Sigmoid colon (tissue), 7 donors: ENCODE data around the gene CGGBP1. TPM values are rescaled to one million over a fixed set of nuclear protein-coding genes. Genes with fewer than 3 reads are reported as not detected.

ENCODE experiments used
- DNase-seq: peaks from one replicate; pipeline ENCODE4 v3.0.0-alpha.2; 2019
- H3K27ac ChIP-seq, 4 donors: fragments of 200-600 bp; sonication (generic); one replicate each; pipeline ENCODE4 v1.5.1; 2016 to 2019; ENCODE audit warnings: mild to moderate bottlenecking in 1 of 4
- H3K27me3 ChIP-seq, 3 donors: fragments of 200-600 bp; sonication (generic); one replicate each; pipeline ENCODE4 v1.5.1; 2019; ENCODE audit warnings: mild to moderate bottlenecking in 1 of 3
- H3K36me3 ChIP-seq, 4 donors: fragments of 200-600 bp; sonication (generic); one replicate each; pipeline ENCODE4 v1.5.1; 2016 to 2019
- H3K4me1 ChIP-seq, 4 donors: fragments of 200-600 bp; sonication (generic); one replicate each; pipeline ENCODE4 v1.5.1; 2017 to 2019
- H3K4me3 ChIP-seq, 4 donors: fragments of 200-600 bp; sonication (generic); one replicate each; pipeline ENCODE4 v1.5.1; 2017 to 2019; ENCODE audit warnings: mild to moderate bottlenecking in 2 of 4, moderate library complexity in 1 of 4
- H3K9me3 ChIP-seq, 4 donors: fragments of 200-600 bp in 3 of 4; sonication (generic) in 3 of 4; one replicate each; pipeline versions ENCODE4 v1.5.1 to v1.6.1; 2013 to 2019
- CTCF ChIP-seq, 4 experiments: fragments of 450-650 bp in 3 of 4; fragments of 200-600 bp in 1 of 4; IDR thresholded peaks; one replicate each; pipeline ENCODE4 v1.5.1; 2016 to 2019; ENCODE audit warnings: antibody characterized with exemption in 4 of 4, mild to moderate bottlenecking in 3 of 4, moderate library complexity in 2 of 4
- EP300 ChIP-seq, 4 donors: sonication (generic); formaldehyde crosslinking; IDR thresholded peaks; one replicate each; pipeline ENCODE4 v1.6.1; 2017; ENCODE audit warnings: antibody characterized with exemption in 4 of 4
- POLR2A ChIP-seq, 2 donors: fragments of 450-650 bp; IDR thresholded peaks; one replicate each; pipeline ENCODE4 v1.6.1; 2016; ENCODE audit warnings: antibody characterized with exemption in 2 of 2, mild to moderate bottlenecking in 2 of 2, moderate library complexity in 2 of 2
- POLR2AphosphoS5 ChIP-seq, 4 donors: sonication (generic); formaldehyde crosslinking; IDR thresholded peaks; one replicate each; pipeline ENCODE4 v1.6.1; 2017; ENCODE audit warnings: antibody characterized with exemption in 4 of 4
- WGBS, 2 donors: extraction: QIAGEN DNeasy Blood & Tissue Kit; methylation state at CpG; one replicate each; pipeline ENCODE4 v1.1.7; 2013; 5-methylcytosine and 5-hydroxymethylcytosine counted together
- intact Hi-C: fragments of 100-400 bp; cut with DNase I; formaldehyde crosslinking; loops from one replicate; pipeline ENCODE4 v1.15.1; 2023
- polyA plus RNA-seq, 3 donors: library from polyadenylated mRNA; stranded (reverse); fragments of 200-250 nt; gene quantifications; one replicate each; pipeline ENCODE4 v1.2.3, GENCODE V29; 2013
- total RNA-seq, 4 donors: library from RNA; depleted of rRNA; stranded (reverse); fragments of >200 nt; gene quantifications; one replicate each; pipeline ENCODE4 v1.1.0, GENCODE V29; 2016
- donor health status: healthy with polysubstance abuse.
- donor health status: Bipolar disorder and iron deficiency.
- donor health status: healthy.

Gene CGGBP1
- total RNA-seq (10 to 100 TPM; 62.2 to 80.6 (median 73.9) TPM), polyA plus RNA-seq (10 to 100 TPM; 24.6 to 37.8 (median 30.5) TPM)

- no peaks in the 10 kb centered on the region for H3K9me3 ChIP-seq
- H3K36me3 ChIP-seq: peaks cover 8 to 31% (median 15%) of the 10 kb centered on the region in 4 donors
- intact Hi-C loops: loop anchor here (1.0 kb wide), 1 partner anchor 91 kb away; the partner anchor contains the start of gene C3orf38
- peak; percentile 84 to 98 (median 94) for TF ChIP-seq POLR2AphosphoS5 (IDR thresholded peaks at IDR 0.05)
- TF ChIP-seq CTCF (IDR thresholded peaks at IDR 0.05): no peak
- peak; percentile 82 to 87 for TF ChIP-seq POLR2A (IDR thresholded peaks at IDR 0.05)
- WGBS, 2 donors: 0% methylated on average over 76 of the region's 76 CpGs
- H3K4me1 ChIP-seq: peaks cover 0 to 44% (median 29%) of the 10 kb centered on the region in 4 donors
- no peaks in the 10 kb centered on the region for H3K27me3 ChIP-seq
- H3K4me3 ChIP-seq: peak within 1 kb of the TSS; percentile 73 to 97 (median 95)
- H3K27ac ChIP-seq: peak within 1 kb of the TSS; percentile 95 to 98 (median 96)
- DNase-seq: peak; percentile 99
Observed at GRCh38 chr3:88058581-88059379, at the start of gene CGGBP1, which contains the start of gene ZNF654. CGGBP1 (minus strand) TSS chr3:88059005; CDS start chr3:88055976, 3,029 bp downstream. ZNF654 (plus strand) TSS chr3:88059255; CDS start chr3:88059320, 65 bp downstream.

- intact Hi-C loops: no loop called here
- no peak for TF ChIP-seq CTCF (IDR thresholded peaks at IDR 0.05)
- TF ChIP-seq POLR2AphosphoS5 (IDR thresholded peaks at IDR 0.05): no peak
- no peak for TF ChIP-seq EP300 (IDR thresholded peaks at IDR 0.05)
- DNase-seq: no peak
- no peak overlapping the region for H3K27ac ChIP-seq
- H3K36me3 ChIP-seq: no peaks in the 10 kb centered on the region
- peaks cover 0 to 26% (median 8%) of the 10 kb centered on the region in 4 donors for H3K4me1 ChIP-seq
- H3K4me3 ChIP-seq: no peak overlapping the region
- no peaks in the 10 kb centered on the region for H3K9me3 ChIP-seq
- no peaks in the 10 kb centered on the region for H3K27me3 ChIP-seq
Observed at GRCh38 chr3:88105325-88105724, 46.5 kb upstream of the CGGBP1 start.

GRCh38 chr3:88101142-88101541 is 42.3 kb upstream of the CGGBP1 start:
- WGBS, 2 donors: 97 to 99% methylated on average over 1 of the region's 1 CpG
- TF ChIP-seq POLR2A (IDR thresholded peaks at IDR 0.05) (no peak), CTCF (IDR thresholded peaks at IDR 0.05) (no peak), POLR2AphosphoS5 (IDR thresholded peaks at IDR 0.05) (no peak), EP300 (IDR thresholded peaks at IDR 0.05) (no peak)
- intact Hi-C loops: no loop called here
- DNase-seq: no peak
- H3K9me3 ChIP-seq: no peaks in the 10 kb centered on the region
- no peak overlapping the region for H3K27ac ChIP-seq
- H3K4me3 ChIP-seq: no peak overlapping the region
- no peaks in the 10 kb centered on the region for H3K27me3 ChIP-seq
- H3K4me1 ChIP-seq: peaks cover 0 to 20% (median 5%) of the 10 kb centered on the region in 4 donors
- H3K36me3 ChIP-seq: peaks cover 0 to 4% (median 0%) of the 10 kb centered on the region in 4 donors

- Histone ChIP-seq H3K4me3 (no peak overlapping the region), H3K27me3 (no peaks in the 10 kb centered on the region), H3K4me1 (no peaks in the 10 kb centered on the region), H3K27ac (no peak overlapping the region), H3K36me3 (peaks cover 0 to 4% (median 0%) of the 10 kb centered on the region in 4 donors), H3K9me3 (no peaks in the 10 kb centered on the region)
- intact Hi-C loops: no loop called here
- 93 to 94% methylated on average over 1 of the region's 1 CpG for WGBS, 2 donors
- DNase-seq: no peak
- no peak for TF ChIP-seq CTCF (IDR thresholded peaks at IDR 0.05)
- no peak for TF ChIP-seq POLR2AphosphoS5 (IDR thresholded peaks at IDR 0.05)
- TF ChIP-seq POLR2A (IDR thresholded peaks at IDR 0.05): no peak
- TF ChIP-seq EP300 (IDR thresholded peaks at IDR 0.05): no peak
Observed at GRCh38 chr3:88093266-88093665, 34.5 kb upstream of the CGGBP1 start.
